Smooth muscle cell (in vitro differentiated cells): ENCODE results near the gene CLEC9A. TPM values are rescaled to one million over a fixed set of nuclear protein-coding genes. Genes with fewer than 3 reads are reported as not detected.
A peak's percentile ranks its signal among the peaks of the same experiment; 100 is the strongest.

Source experiments
- DNase-seq: peaks from one replicate; lab custom pipeline; 2025; ENCODE audit not compliant: unreplicated experiment; lab: John Stamatoyannopoulos, UW
- H2AFZ ChIP-seq: fragments of 200-600 bp; sonication (generic); 2 replicates; pipeline ENCODE4 v1.6.0; 2016; ENCODE audit warnings: antibody characterized with exemption, low read depth, mild to moderate bottlenecking
- H3F3A ChIP-seq: fragments of 200-600 bp; sonication (generic); 2 replicates; pipeline ENCODE4 v1.6.0; 2017; ENCODE audit warnings: antibody characterized with exemption, low read depth
- H3K27ac ChIP-seq: fragments of 200-600 bp; sonication (generic); 2 replicates; pipeline ENCODE4 v1.5.1; 2016; ENCODE audit warnings: low read depth, mild to moderate bottlenecking
- H3K27me3 ChIP-seq: fragments of 200-600 bp; sonication (generic); 2 replicates; pipeline ENCODE4 v1.6.1; 2016; ENCODE audit warnings: low read depth, mild to moderate bottlenecking
- H3K36me3 ChIP-seq: fragments of 200-600 bp; sonication (generic); 2 replicates; pipeline ENCODE4 v1.5.1; 2016; ENCODE audit warnings: low read depth
- H3K4me1 ChIP-seq: fragments of 200-600 bp; sonication (generic); 2 replicates; pipeline ENCODE4 v1.5.1; 2016; ENCODE audit warnings: low read depth
- H3K4me2 ChIP-seq: fragments of 200-600 bp; sonication (generic); 2 replicates; pipeline ENCODE4 v1.6.0; 2016; ENCODE audit warnings: mild to moderate bottlenecking
- H3K4me3 ChIP-seq: fragments of 200-600 bp; sonication (generic); 2 replicates; pipeline ENCODE4 v1.5.1; 2016; ENCODE audit warnings: mild to moderate bottlenecking
- H3K79me2 ChIP-seq: fragments of 200-600 bp; sonication (generic); 2 replicates; pipeline ENCODE4 v1.6.0; 2016; ENCODE audit warnings: low read depth, mild to moderate bottlenecking
- H3K9ac ChIP-seq: fragments of 200-600 bp; sonication (generic); 2 replicates; pipeline ENCODE4 v1.6.0; 2016; ENCODE audit warnings: low read depth
- H3K9me3 ChIP-seq: fragments of 200-600 bp; sonication (generic); replicated peaks from 2 replicates; pipeline ENCODE4 v1.5.1; 2016; ENCODE audit warnings: low read depth
- H4K20me1 ChIP-seq: fragments of 200-600 bp; sonication (generic); 2 replicates; pipeline ENCODE4 v1.6.0; 2016; ENCODE audit warnings: low read depth
- WGBS: methylation state at CpG from one replicate; pipeline ENCODE4 v1.1.7; 2016; ENCODE audit warnings: low lambda C conversion rate; 5-methylcytosine and 5-hydroxymethylcytosine counted together
- polyA plus RNA-seq: library from polyadenylated mRNA; unstranded; fragments of >200 nt; fragmentation: Nextera tagmentation; extraction: Ambion mirVana; gene quantifications from 2 replicates; pipeline ENCODE4 v1.2.1, GENCODE V29; 2016
- total RNA-seq: library from RNA; depleted of rRNA; stranded (reverse); fragments of >200 nt; gene quantifications from 2 replicates; pipeline ENCODE4 v1.2.3, GENCODE V29; 2014
- TF ChIP-seq, protein P1 (sequence below): fragments of 200-600 bp; sonication (generic); IDR thresholded peaks from 2 replicates; pipeline ENCODE4 v1.5.1; 2017; ENCODE audit warnings: borderline replicate concordance, mild to moderate bottlenecking, antibody characterized with exemption; ENCODE audit not compliant: insufficient read depth, poor library complexity, severe bottlenecking

The CLEC9A gene
- total and polyA plus RNA-seq, 2 experiments from 2014 or later = not detected

DNA sequence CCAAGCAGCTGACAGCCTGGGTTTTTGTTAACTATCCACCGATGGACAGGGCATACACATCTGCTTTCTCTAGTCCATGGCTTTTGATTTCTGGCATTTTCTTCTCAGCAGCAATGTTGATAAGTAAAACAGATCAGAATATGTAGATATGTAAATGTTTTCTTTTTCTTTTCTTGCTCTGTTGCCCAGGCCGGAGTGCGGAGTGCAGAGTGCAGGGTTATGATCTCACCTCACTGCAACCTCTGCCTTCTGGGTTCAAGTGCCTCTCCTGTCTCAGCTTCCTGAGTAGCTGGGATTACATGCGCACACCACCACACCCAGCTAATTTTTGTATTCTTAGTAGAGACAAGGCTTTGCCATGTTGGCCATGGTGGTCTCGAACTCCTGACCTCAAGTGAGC is 27.9 kb downstream of the CLEC9A start:
- no peaks in the 10 kb centered on the region for H3K9me3 ChIP-seq
- H4K20me1 ChIP-seq = no peaks in the 10 kb centered on the region
- no peak overlapping the region for H3K9ac ChIP-seq
- no peak overlapping the region for H3K4me3 ChIP-seq
- H3K36me3 ChIP-seq = no peaks in the 10 kb centered on the region
- DNase-seq = no peak
- H3K27ac ChIP-seq = no peak overlapping the region
- H3K4me1 ChIP-seq = no peaks in the 10 kb centered on the region
- H3F3A ChIP-seq = no peaks in the 10 kb centered on the region
- TF ChIP-seq, protein P1, sequence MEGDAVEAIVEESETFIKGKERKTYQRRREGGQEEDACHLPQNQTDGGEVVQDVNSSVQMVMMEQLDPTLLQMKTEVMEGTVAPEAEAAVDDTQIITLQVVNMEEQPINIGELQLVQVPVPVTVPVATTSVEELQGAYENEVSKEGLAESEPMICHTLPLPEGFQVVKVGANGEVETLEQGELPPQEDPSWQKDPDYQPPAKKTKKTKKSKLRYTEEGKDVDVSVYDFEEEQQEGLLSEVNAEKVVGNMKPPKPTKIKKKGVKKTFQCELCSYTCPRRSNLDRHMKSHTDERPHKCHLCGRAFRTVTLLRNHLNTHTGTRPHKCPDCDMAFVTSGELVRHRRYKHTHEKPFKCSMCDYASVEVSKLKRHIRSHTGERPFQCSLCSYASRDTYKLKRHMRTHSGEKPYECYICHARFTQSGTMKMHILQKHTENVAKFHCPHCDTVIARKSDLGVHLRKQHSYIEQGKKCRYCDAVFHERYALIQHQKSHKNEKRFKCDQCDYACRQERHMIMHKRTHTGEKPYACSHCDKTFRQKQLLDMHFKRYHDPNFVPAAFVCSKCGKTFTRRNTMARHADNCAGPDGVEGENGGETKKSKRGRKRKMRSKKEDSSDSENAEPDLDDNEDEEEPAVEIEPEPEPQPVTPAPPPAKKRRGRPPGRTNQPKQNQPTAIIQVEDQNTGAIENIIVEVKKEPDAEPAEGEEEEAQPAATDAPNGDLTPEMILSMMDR = no peak
- H3K79me2 ChIP-seq = no peaks in the 10 kb centered on the region
- 92% methylated on average over 5 of the region's 5 CpGs for WGBS
- no peaks in the 10 kb centered on the region for H3K27me3 ChIP-seq
- no peak overlapping the region for H3K4me2 ChIP-seq
- H2AFZ ChIP-seq = no peak overlapping the region

DNA sequence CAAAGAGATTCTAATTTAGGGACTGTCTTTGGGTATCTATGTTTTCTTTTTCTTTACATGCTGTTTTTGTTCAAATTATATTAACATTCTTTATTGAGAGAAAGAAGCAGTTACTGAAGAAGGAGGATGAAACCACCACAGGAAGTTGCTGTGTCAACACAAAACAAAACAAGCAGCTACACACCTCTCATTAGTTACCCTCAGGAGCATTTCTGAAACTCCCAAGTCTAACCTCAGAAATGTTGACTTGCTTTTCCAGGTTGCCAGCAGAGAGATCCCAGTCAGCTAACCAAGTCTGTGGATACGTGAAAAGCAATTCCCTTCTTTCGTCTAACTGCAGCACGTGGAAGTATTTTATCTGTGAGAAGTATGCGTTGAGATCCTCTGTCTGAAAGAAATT is 34.8 kb downstream of the CLEC9A start:
- no peak overlapping the region for H3K4me3 ChIP-seq
- TF ChIP-seq, protein P1 = no peak
- 65% methylated on average over 4 of the region's 4 CpGs for WGBS
- no peak overlapping the region for H3K27ac ChIP-seq
- H3K4me1 ChIP-seq = no peaks in the 10 kb centered on the region
- no peaks in the 10 kb centered on the region for H3K9me3 ChIP-seq
- H3K27me3 ChIP-seq = no peaks in the 10 kb centered on the region
- no peaks in the 10 kb centered on the region for H3K79me2 ChIP-seq
- no peaks in the 10 kb centered on the region for H3F3A ChIP-seq
- no peak overlapping the region for H2AFZ ChIP-seq
- DNase-seq = no peak
- no peaks in the 10 kb centered on the region for H3K36me3 ChIP-seq
- no peak overlapping the region for H3K4me2 ChIP-seq
- H3K9ac ChIP-seq = no peak overlapping the region
- no peaks in the 10 kb centered on the region for H4K20me1 ChIP-seq

DNA sequence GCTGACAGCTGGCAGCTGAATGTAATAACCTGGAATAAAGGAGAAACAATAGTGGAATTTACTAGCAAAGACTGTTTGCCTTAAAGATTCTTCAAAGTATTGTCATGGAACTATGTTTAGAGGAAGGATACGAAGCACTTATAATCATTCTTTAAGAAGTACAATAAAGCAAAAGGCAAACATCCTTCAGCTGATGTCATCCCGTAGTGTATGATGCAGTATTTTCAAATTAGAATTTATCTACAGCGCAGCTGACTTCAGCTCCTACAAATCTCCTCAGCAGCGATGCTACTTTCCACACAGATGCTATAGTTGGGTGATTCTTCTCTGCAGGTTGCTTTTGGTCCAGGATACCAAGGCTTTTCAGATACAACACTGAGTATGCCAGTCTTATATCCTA is 36.8 kb downstream of the CLEC9A start:
- Histone ChIP-seq H3K79me2 (no peaks in the 10 kb centered on the region), H3K4me3 (no peak overlapping the region), H4K20me1 (no peaks in the 10 kb centered on the region), H3K36me3 (no peaks in the 10 kb centered on the region), H3K4me2 (no peak overlapping the region), H3F3A (no peaks in the 10 kb centered on the region), H3K27ac (no peak overlapping the region), H2AFZ (no peak overlapping the region), H3K4me1 (no peaks in the 10 kb centered on the region), H3K27me3 (no peaks in the 10 kb centered on the region), H3K9ac (no peak overlapping the region), H3K9me3 (no peaks in the 10 kb centered on the region)
- TF ChIP-seq, protein P1 = no peak
- WGBS = 89% methylated on average over 4 of the region's 4 CpGs
- DNase-seq = no peak

DNA sequence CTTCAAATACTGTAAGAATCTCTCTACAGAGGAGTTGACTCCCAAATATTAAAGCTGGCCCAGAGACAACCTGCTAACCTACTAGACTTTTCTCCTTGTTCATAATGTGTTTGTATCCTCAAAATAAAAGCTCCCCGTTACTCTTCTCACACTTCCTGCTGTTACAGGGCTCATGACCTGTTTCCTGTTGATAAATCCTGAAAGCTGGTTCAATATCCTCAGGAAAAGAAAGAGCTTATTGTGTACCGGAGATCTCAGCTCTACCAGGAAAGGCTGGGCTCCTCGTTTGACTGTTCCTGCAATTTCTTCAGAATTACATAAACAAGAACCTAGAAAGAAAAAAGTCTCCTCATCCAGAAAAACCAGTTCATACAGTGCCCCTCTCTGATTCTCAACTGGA is 37.5 kb downstream of the CLEC9A start:
- Histone ChIP-seq H3K4me1 (no peaks in the 10 kb centered on the region), H3K79me2 (no peaks in the 10 kb centered on the region), H3K4me3 (no peak overlapping the region), H3K9me3 (no peaks in the 10 kb centered on the region), H3F3A (no peaks in the 10 kb centered on the region), H3K4me2 (no peak overlapping the region), H3K27ac (no peak overlapping the region), H3K9ac (no peak overlapping the region), H3K36me3 (no peaks in the 10 kb centered on the region), H4K20me1 (no peaks in the 10 kb centered on the region), H2AFZ (peak overlapping the region; percentile 17), H3K27me3 (no peaks in the 10 kb centered on the region)
- no peak for DNase-seq
- 10% methylated on average over 3 of the region's 3 CpGs for WGBS
- TF ChIP-seq, protein P1 = no peak
